ENCODE data around the gene BCS1L.

BCS1L gene

GRCh38 chr2:218659988-218660358 lies 490 bp downstream of the BCS1L start:
- no peak for TF ChIP-seq CTCF (IDR thresholded peaks at IDR 0.05; ENCODE audit: extremely low read depth, missing control alignments)
- no peak for DNase-seq (ENCODE audit: low spot score)

- TF ChIP-seq CTCF (IDR thresholded peaks at IDR 0.05; ENCODE audit: extremely low read depth, missing control alignments), result no peak
- DNase-seq (ENCODE audit: low spot score), result no peak
These were observed 2.9 kb downstream of the BCS1L start for GRCh38 chr2:218662377-218662776.

GRCh38 chr2:218662827-218663226 lies 3.3 kb downstream of the BCS1L start:
- no peak for DNase-seq (ENCODE audit: low spot score)
- TF ChIP-seq CTCF (IDR thresholded peaks at IDR 0.05; ENCODE audit: extremely low read depth, missing control alignments), result no peak

- TF ChIP-seq CTCF (IDR thresholded peaks at IDR 0.05; ENCODE audit: extremely low read depth, missing control alignments), result no peak
- no peak for DNase-seq (ENCODE audit: low spot score)
These were observed 4.4 kb downstream of the BCS1L start for GRCh38 chr2:218663901-218664300.

- DNase-seq (ENCODE audit: low spot score), result no peak
- TF ChIP-seq CTCF (IDR thresholded peaks at IDR 0.05; ENCODE audit: extremely low read depth, missing control alignments), result no peak
These were observed 5.2 kb downstream of the BCS1L start for GRCh38 chr2:218664653-218665052.

GRCh38 chr2:218671097-218671653 lies 11.7 kb downstream of the BCS1L start:
- no peak for TF ChIP-seq CTCF (IDR thresholded peaks at IDR 0.05; ENCODE audit: extremely low read depth, missing control alignments)
- DNase-seq (ENCODE audit: low spot score), result no peak

GRCh38 chr2:218671654-218672566 lies 12.4 kb downstream of the BCS1L start, which contains the start of the genes RNF25 and STK36:
RNF25 (minus strand) TSS chr2:218672002; CDS start chr2:218671970, 32 bp downstream.
STK36 (plus strand) TSS chr2:218672086; CDS start chr2:218672830, 744 bp downstream.
- no peak for TF ChIP-seq CTCF (IDR thresholded peaks at IDR 0.05; ENCODE audit: extremely low read depth, missing control alignments)
- DNase-seq (ENCODE audit: low spot score), result peak; percentile 86

Data from GM20000 (cell line).